ENCODE measurements around the gene KRTCAP2. TPM values are rescaled to one million over a fixed set of nuclear protein-coding genes. Genes with fewer than 3 reads are reported as not detected.
"Not testable (repeated sequence)": the region's sequence is repeated elsewhere in the genome, so short reads cannot be mapped to it uniquely, and the experiment has no call there.

KRTCAP2 gene
- 100 to 1,000 TPM; 120 to 146 (median 127) TPM for polyA plus RNA-seq (ENCODE audit: insufficient read length in 3 of 3)
- long read RNA-seq, donor 1, transcript KRTCAP2-206 (4 exons, 785 nt): major isoform, 95 of 166 reads
- long read RNA-seq, donor 1, transcript KRTCAP2-201 (5 exons, 552 nt): minor isoform, 71 of 166 reads
- long read RNA-seq, donor 1, partial matches to known transcripts: 0 of 166 reads
- long read RNA-seq, donor 1, other reads (novel, unspliced or antisense): 0 of 166 reads
- long read RNA-seq, donor 2, transcript KRTCAP2-201 (5 exons, 552 nt): minor isoform, 89 of 179 reads
- long read RNA-seq, donor 2, transcript KRTCAP2-206 (4 exons, 785 nt): major isoform, 90 of 179 reads
- long read RNA-seq, donor 2, partial matches to known transcripts: 0 of 179 reads
- long read RNA-seq, donor 2, other reads (novel, unspliced or antisense): 0 of 179 reads
- long read RNA-seq, donor 3, transcript KRTCAP2-206 (4 exons, 785 nt): minor isoform, 87 of 196 reads
- long read RNA-seq, donor 3, transcript KRTCAP2-201 (5 exons, 552 nt): major isoform, 88 of 196 reads
- long read RNA-seq, donor 3, partial matches to known transcripts: 19 of 196 reads
- long read RNA-seq, donor 3, other reads (novel, unspliced or antisense): 0 of 196 reads
- long read RNA-seq, donor 4, transcript KRTCAP2-201 (5 exons, 552 nt): minor isoform, 115 of 284 reads
- long read RNA-seq, donor 4, transcript KRTCAP2-206 (4 exons, 785 nt): major isoform, 140 of 284 reads
- long read RNA-seq, donor 4, partial matches to known transcripts: 28 of 284 reads
- long read RNA-seq, donor 4, other reads (novel, unspliced or antisense): 0 of 284 reads
- long read RNA-seq, donor 5, transcript KRTCAP2-206 (4 exons, 785 nt): minor isoform, 43 of 117 reads
- long read RNA-seq, donor 5, transcript KRTCAP2-201 (5 exons, 552 nt): major isoform, 72 of 117 reads
- long read RNA-seq, donor 5, partial matches to known transcripts: 0 of 117 reads
- long read RNA-seq, donor 5, other reads (novel, unspliced or antisense): 0 of 117 reads
- long read RNA-seq, donor 6, transcript KRTCAP2-206 (4 exons, 785 nt): major isoform, 149 of 252 reads
- long read RNA-seq, donor 6, transcript KRTCAP2-201 (5 exons, 552 nt): minor isoform, 88 of 252 reads
- long read RNA-seq, donor 6, partial matches to known transcripts: 14 of 252 reads
- long read RNA-seq, donor 6, other reads (novel, unspliced or antisense): 0 of 252 reads
- long read RNA-seq, donor 7, transcript KRTCAP2-201 (5 exons, 552 nt): major isoform, 104 of 187 reads
- long read RNA-seq, donor 7, transcript KRTCAP2-206 (4 exons, 785 nt): minor isoform, 65 of 187 reads
- long read RNA-seq, donor 7, partial matches to known transcripts: 17 of 187 reads
- long read RNA-seq, donor 7, other reads (novel, unspliced or antisense): 0 of 187 reads
- long read RNA-seq, donor 8, transcript KRTCAP2-206 (4 exons, 785 nt): major isoform, 43 of 81 reads
- long read RNA-seq, donor 8, transcript KRTCAP2-201 (5 exons, 552 nt): minor isoform, 36 of 81 reads
- long read RNA-seq, donor 8, partial matches to known transcripts: 0 of 81 reads
- long read RNA-seq, donor 8, other reads (novel, unspliced or antisense): 0 of 81 reads
- long read RNA-seq, donor 9, transcript KRTCAP2-201 (5 exons, 552 nt): major isoform, 110 of 236 reads
- long read RNA-seq, donor 9, transcript KRTCAP2-206 (4 exons, 785 nt): minor isoform, 108 of 236 reads
- long read RNA-seq, donor 9, partial matches to known transcripts: 18 of 236 reads
- long read RNA-seq, donor 9, other reads (novel, unspliced or antisense): 0 of 236 reads
- long read RNA-seq, donor 10, transcript KRTCAP2-201 (5 exons, 552 nt): major isoform, 93 of 180 reads
- long read RNA-seq, donor 10, transcript KRTCAP2-206 (4 exons, 785 nt): minor isoform, 82 of 180 reads
- long read RNA-seq, donor 10, partial matches to known transcripts: 5 of 180 reads
- long read RNA-seq, donor 10, other reads (novel, unspliced or antisense): 0 of 180 reads
- long read RNA-seq, donor 11, transcript KRTCAP2-201 (5 exons, 552 nt): major isoform, 69 of 122 reads
- long read RNA-seq, donor 11, transcript KRTCAP2-206 (4 exons, 785 nt): minor isoform, 47 of 122 reads
- long read RNA-seq, donor 11, partial matches to known transcripts: 5 of 122 reads
- long read RNA-seq, donor 11, other reads (novel, unspliced or antisense): 0 of 122 reads
- long read RNA-seq, donor 12, transcript KRTCAP2-206 (4 exons, 785 nt): major isoform, 111 of 221 reads
- long read RNA-seq, donor 12, transcript KRTCAP2-201 (5 exons, 552 nt): minor isoform, 100 of 221 reads
- long read RNA-seq, donor 12, partial matches to known transcripts: 7 of 221 reads
- long read RNA-seq, donor 12, other reads (novel, unspliced or antisense): 0 of 221 reads
- long read RNA-seq, donor 13, transcript KRTCAP2-206 (4 exons, 785 nt): minor isoform, 47 of 116 reads
- long read RNA-seq, donor 13, transcript KRTCAP2-201 (5 exons, 552 nt): major isoform, 68 of 116 reads
- long read RNA-seq, donor 13, partial matches to known transcripts: 0 of 116 reads
- long read RNA-seq, donor 13, other reads (novel, unspliced or antisense): 0 of 116 reads
- long read RNA-seq, donor 14: 0 reads
- long read RNA-seq, donor 15, transcript KRTCAP2-201 (5 exons, 552 nt): minor isoform, 130 of 354 reads
- long read RNA-seq, donor 15, transcript KRTCAP2-206 (4 exons, 785 nt): major isoform, 210 of 354 reads
- long read RNA-seq, donor 15, partial matches to known transcripts: 12 of 354 reads
- long read RNA-seq, donor 15, other reads (novel, unspliced or antisense): 0 of 354 reads
- long read RNA-seq, donor 16, transcript KRTCAP2-206 (4 exons, 785 nt): minor isoform, 80 of 211 reads
- long read RNA-seq, donor 16, transcript KRTCAP2-201 (5 exons, 552 nt): major isoform, 105 of 211 reads
- long read RNA-seq, donor 16, partial matches to known transcripts: 22 of 211 reads
- long read RNA-seq, donor 16, other reads (novel, unspliced or antisense): 0 of 211 reads

- DNase-seq: peak; percentile 95
Measured at GRCh38 chr1:155172732-155173477, at the start of gene KRTCAP2. Gene KRTCAP2, minus strand, starts transcription at chr1:155173304. Its CDS starts 80 bp downstream, at chr1:155173224.

- DNase-seq: not testable (repeated sequence)
Measured at GRCh38 chr1:155220211-155220965, 47.3 kb upstream of the KRTCAP2 start.

GRCh38 chr1:155219592-155220031 lies 46.5 kb upstream of the KRTCAP2 start:
- DNase-seq: peak; percentile 58

GRCh38 chr1:155218854-155219591 lies 45.9 kb upstream of the KRTCAP2 start:
- DNase-seq: peak; percentile 92

- DNase-seq: not testable (repeated sequence)
Measured at GRCh38 chr1:155214702-155215101, 41.6 kb upstream of the KRTCAP2 start.

- DNase-seq: not testable (repeated sequence)
Measured at GRCh38 chr1:155212051-155212440, 38.9 kb upstream of the KRTCAP2 start.

GRCh38 chr1:155211381-155212050 lies 38.4 kb upstream of the KRTCAP2 start:
- DNase-seq: not testable (repeated sequence)

- DNase-seq: no peak
Measured at GRCh38 chr1:155210314-155211104, 37.4 kb upstream of the KRTCAP2 start.

GRCh38 chr1:155209312-155209721 lies 36.2 kb upstream of the KRTCAP2 start:
- no peak for DNase-seq

GRCh38 chr1:155208541-155209311 lies 35.6 kb upstream of the KRTCAP2 start, which contains the start of gene MTX1:
Gene MTX1, plus strand, starts transcription at chr1:155208695. Its CDS starts 110 bp downstream, at chr1:155208805.
- DNase-seq: peak; percentile 92

GRCh38 chr1:155207806-155208540 lies 34.9 kb upstream of the KRTCAP2 start, which contains the start of gene THBS3:
Gene THBS3, minus strand, starts transcription at chr1:155207897. Its CDS starts 21 bp downstream, at chr1:155207876.
- DNase-seq: peak; percentile 54
